ENCODE measurements around the gene MAP3K14.

MAP3K14 gene

DNA sequence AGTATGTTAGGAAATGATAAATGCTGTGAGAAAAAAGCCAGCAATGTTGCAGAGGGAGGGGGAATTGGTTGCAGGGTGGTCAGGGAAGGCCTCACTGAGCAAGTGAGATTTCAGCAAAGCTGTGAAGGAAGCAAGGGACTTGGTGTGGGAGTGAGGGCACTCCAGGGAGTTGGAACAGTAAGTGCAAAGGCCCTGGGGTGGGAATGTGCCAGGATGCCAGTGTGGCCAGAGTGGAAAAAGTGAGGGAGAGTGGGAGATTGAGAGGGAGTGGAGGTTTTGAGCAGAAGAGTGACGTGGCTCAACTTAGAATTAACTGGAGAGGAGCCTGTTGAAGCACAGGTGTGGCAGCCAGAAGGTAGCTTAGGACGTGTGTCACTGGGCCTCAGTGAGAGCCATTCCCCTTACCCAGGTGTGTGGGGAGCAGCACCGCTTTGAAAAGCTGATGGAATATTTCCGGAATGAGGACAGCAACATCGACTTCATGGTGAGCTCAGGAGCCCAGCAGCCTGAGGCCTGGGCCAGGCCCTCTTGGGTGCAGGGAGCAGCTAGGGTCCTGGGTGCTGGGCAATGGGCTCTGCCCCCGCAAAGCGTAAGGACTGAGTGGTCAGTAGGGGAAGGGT is 78.6 kb downstream of the MAP3K14 start:
- H3K9me2 ChIP-seq (replicated peaks; ENCODE audit: control insufficient read depth, low read length), result no peaks in the 10 kb centered on the region
- H4K20me1 ChIP-seq (ENCODE audit: control insufficient read depth, insufficient read depth, low read depth, low read length), result no peaks in the 10 kb centered on the region
- H3K36me3 ChIP-seq (ENCODE audit: control insufficient read depth, low read length), result peaks cover 31% of the 10 kb centered on the region
- no peak overlapping the region for H3K4me3 ChIP-seq (ENCODE audit: low read length)
- H3K79me2 ChIP-seq (ENCODE audit: control insufficient read depth, low read length), result no peaks in the 10 kb centered on the region
- H3K4me1 ChIP-seq (ENCODE audit: control insufficient read depth, low read length), result peaks cover 6% of the 10 kb centered on the region
- no peaks in the 10 kb centered on the region for H3K27me3 ChIP-seq (ENCODE audit: control insufficient read depth, low read length)
- TF ChIP-seq EZH2phosphoT487 (IDR thresholded peaks at IDR 0.05; ENCODE audit: borderline replicate concordance, low read length), result no peak
- TF ChIP-seq, protein P1, sequence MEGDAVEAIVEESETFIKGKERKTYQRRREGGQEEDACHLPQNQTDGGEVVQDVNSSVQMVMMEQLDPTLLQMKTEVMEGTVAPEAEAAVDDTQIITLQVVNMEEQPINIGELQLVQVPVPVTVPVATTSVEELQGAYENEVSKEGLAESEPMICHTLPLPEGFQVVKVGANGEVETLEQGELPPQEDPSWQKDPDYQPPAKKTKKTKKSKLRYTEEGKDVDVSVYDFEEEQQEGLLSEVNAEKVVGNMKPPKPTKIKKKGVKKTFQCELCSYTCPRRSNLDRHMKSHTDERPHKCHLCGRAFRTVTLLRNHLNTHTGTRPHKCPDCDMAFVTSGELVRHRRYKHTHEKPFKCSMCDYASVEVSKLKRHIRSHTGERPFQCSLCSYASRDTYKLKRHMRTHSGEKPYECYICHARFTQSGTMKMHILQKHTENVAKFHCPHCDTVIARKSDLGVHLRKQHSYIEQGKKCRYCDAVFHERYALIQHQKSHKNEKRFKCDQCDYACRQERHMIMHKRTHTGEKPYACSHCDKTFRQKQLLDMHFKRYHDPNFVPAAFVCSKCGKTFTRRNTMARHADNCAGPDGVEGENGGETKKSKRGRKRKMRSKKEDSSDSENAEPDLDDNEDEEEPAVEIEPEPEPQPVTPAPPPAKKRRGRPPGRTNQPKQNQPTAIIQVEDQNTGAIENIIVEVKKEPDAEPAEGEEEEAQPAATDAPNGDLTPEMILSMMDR (IDR thresholded peaks at IDR 0.05; ENCODE audit: low read depth, low read length, poor library complexity, severe bottlenecking), result no peak
- no peak overlapping the region for H3K4me2 ChIP-seq (ENCODE audit: low read length)
- H3K9me3 ChIP-seq (ENCODE audit: control insufficient read depth, insufficient read depth, low read length), result no peaks in the 10 kb centered on the region
- H3K27ac ChIP-seq (ENCODE audit: low read depth, low read length), result no peak overlapping the region
- peaks cover 4% of the 10 kb centered on the region for H3F3A ChIP-seq (ENCODE audit: control insufficient read depth, insufficient read depth)

DNA sequence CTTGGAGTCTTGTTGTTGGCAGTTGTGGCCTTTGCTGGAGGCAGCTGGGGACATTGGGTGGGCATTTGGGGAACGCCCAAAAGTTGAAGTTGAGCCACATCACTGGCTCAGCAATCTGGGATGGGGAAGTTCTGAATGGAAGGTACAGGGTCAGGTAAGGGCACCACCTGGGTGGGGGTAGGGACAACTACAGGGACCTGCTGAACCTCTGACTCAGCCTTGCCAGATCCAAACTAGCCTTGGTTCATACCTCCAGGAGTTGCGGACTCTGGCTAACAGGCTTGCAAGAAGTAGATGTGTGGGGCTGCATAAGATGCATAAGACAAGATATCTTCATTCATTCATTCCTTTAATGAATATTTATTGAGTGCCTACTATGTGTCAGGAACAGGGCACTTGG is 79.1 kb downstream of the MAP3K14 start:
- no peak for TF ChIP-seq EZH2phosphoT487 (IDR thresholded peaks at IDR 0.05; ENCODE audit: borderline replicate concordance, low read length)
- TF ChIP-seq, protein P1 (IDR thresholded peaks at IDR 0.05; ENCODE audit: low read depth, low read length, poor library complexity, severe bottlenecking), result no peak
- Histone ChIP-seq H3K27ac (ENCODE audit: low read depth, low read length) (no peak overlapping the region), H3K9me3 (ENCODE audit: control insufficient read depth, insufficient read depth, low read length) (no peaks in the 10 kb centered on the region), H3F3A (ENCODE audit: control insufficient read depth, insufficient read depth) (peaks cover 4% of the 10 kb centered on the region), H3K9me2 (replicated peaks; ENCODE audit: control insufficient read depth, low read length) (no peaks in the 10 kb centered on the region), H3K4me1 (ENCODE audit: control insufficient read depth, low read length) (peaks cover 6% of the 10 kb centered on the region), H3K4me3 (ENCODE audit: low read length) (no peak overlapping the region), H3K27me3 (ENCODE audit: control insufficient read depth, low read length) (no peaks in the 10 kb centered on the region), H3K79me2 (ENCODE audit: control insufficient read depth, low read length) (no peaks in the 10 kb centered on the region), H4K20me1 (ENCODE audit: control insufficient read depth, insufficient read depth, low read depth, low read length) (no peaks in the 10 kb centered on the region), H3K36me3 (ENCODE audit: control insufficient read depth, low read length) (peaks cover 25% of the 10 kb centered on the region), H3K4me2 (ENCODE audit: low read length) (no peak overlapping the region)

DNA sequence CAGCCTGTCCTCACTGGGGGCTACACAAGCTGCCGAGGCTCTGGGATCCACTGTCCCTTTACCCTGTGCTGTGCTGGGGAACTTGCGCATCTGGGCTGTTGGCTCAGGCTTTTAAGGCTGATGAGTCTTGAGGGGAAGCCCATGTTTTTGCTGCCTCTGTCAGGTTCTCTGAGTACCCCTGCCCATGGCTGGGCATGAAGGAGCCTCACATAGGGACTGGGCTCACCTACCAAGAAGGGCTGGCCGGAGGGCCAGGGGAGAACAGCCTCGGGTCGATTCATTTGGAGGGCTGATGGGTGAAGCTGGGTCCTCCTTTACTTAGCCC is 80.6 kb downstream of the MAP3K14 start:
- H3K4me1 ChIP-seq (ENCODE audit: control insufficient read depth, low read length), result peaks cover 6% of the 10 kb centered on the region
- H3K9me2 ChIP-seq (replicated peaks; ENCODE audit: control insufficient read depth, low read length), result no peaks in the 10 kb centered on the region
- no peaks in the 10 kb centered on the region for H3K9me3 ChIP-seq (ENCODE audit: control insufficient read depth, insufficient read depth, low read length)
- no peaks in the 10 kb centered on the region for H3K79me2 ChIP-seq (ENCODE audit: control insufficient read depth, low read length)
- peaks cover 4% of the 10 kb centered on the region for H3F3A ChIP-seq (ENCODE audit: control insufficient read depth, insufficient read depth)
- no peak for TF ChIP-seq EZH2phosphoT487 (IDR thresholded peaks at IDR 0.05; ENCODE audit: borderline replicate concordance, low read length)
- TF ChIP-seq, protein P1 (IDR thresholded peaks at IDR 0.05; ENCODE audit: low read depth, low read length, poor library complexity, severe bottlenecking), result no peak
- H3K27me3 ChIP-seq (ENCODE audit: control insufficient read depth, low read length), result no peaks in the 10 kb centered on the region
- H3K27ac ChIP-seq (ENCODE audit: low read depth, low read length), result no peak overlapping the region
- H3K4me2 ChIP-seq (ENCODE audit: low read length), result no peak overlapping the region
- H3K4me3 ChIP-seq (ENCODE audit: low read length), result no peak overlapping the region
- H4K20me1 ChIP-seq (ENCODE audit: control insufficient read depth, insufficient read depth, low read depth, low read length), result no peaks in the 10 kb centered on the region
- peaks cover 22% of the 10 kb centered on the region for H3K36me3 ChIP-seq (ENCODE audit: control insufficient read depth, low read length)

All from DOHH2 (cell line).